IMR-90 (cell line): ENCODE data around the gene HMCN1. TPM values are rescaled to one million over a fixed set of nuclear protein-coding genes. Genes with fewer than 3 reads are reported as not detected.

Experiments used
- ATAC-seq: fragments of 200-7000 bp; cut with Tn5 transposase; 2 replicates; pipeline ENCODE4 v1.9.1; 2020; ENCODE audit warnings: low read depth, mild to moderate bottlenecking, moderate library complexity
- BruUV-seq: library from RNA; stranded (reverse); fragments of 400-500 nt; replicated peaks from 2 replicates; lab custom pipeline; 2021; lab: Mats Ljungman, UMichigan
- CTCF ChIA-PET: fragments of 300-600 bp; formaldehyde crosslinking; extraction: SDS; loops from one replicate; lab custom pipeline; 2021; ENCODE audit warnings: antibody characterized with exemption; lab: Yijun Ruan, JAX
- POLR2A ChIA-PET: fragments of 300-600 bp; sonication (Branson Sonifier 250); formaldehyde crosslinking; loops from one replicate; lab custom pipeline; 2022; ENCODE audit warnings: antibody characterized with exemption; ENCODE audit not compliant: unreplicated experiment; lab: Charles Lee
- DNase-seq: peaks from one replicate; pipeline ENCODE4 v3.0.0; 2013
- H2AFZ ChIP-seq: replicated peaks from 2 replicates; pipeline ENCODE3; 2013; ENCODE audit warnings: low read length, mild to moderate bottlenecking; ENCODE audit not compliant: poor library complexity
- H2AK5ac ChIP-seq: 2 replicates; pipeline ENCODE4 v1.6.1; 2013; ENCODE audit warnings: low read depth, low read length, inconsistent platforms
- H2AK9ac ChIP-seq: replicated peaks from 2 replicates; pipeline ENCODE3; 2013; ENCODE audit warnings: mild to moderate bottlenecking, low read depth, low read length, moderate library complexity; ENCODE audit not compliant: poor library complexity
- H2BK120ac ChIP-seq: 2 replicates; pipeline ENCODE4 v1.6.1; 2013; ENCODE audit warnings: low read depth, low read length, inconsistent platforms
- H2BK15ac ChIP-seq: 3 replicates; pipeline ENCODE4 v1.6.1; 2013; ENCODE audit warnings: low read depth, low read length, inconsistent platforms
- H2BK20ac ChIP-seq: 2 replicates; pipeline ENCODE4 v1.6.1; 2013; ENCODE audit warnings: low read depth, mild to moderate bottlenecking, inconsistent platforms, low read length, moderate library complexity
- H2BK5ac ChIP-seq: 2 replicates; pipeline ENCODE4 v1.6.1; 2013; ENCODE audit warnings: mild to moderate bottlenecking, low read depth, low read length, inconsistent platforms; ENCODE audit not compliant: poor library complexity, severe bottlenecking
- H3K14ac ChIP-seq: replicated peaks from 2 replicates; pipeline ENCODE4 v1.6.1; 2013; ENCODE audit warnings: low read depth, low read length, inconsistent platforms
- H3K18ac ChIP-seq: 2 replicates; pipeline ENCODE4 v1.6.1; 2013; ENCODE audit warnings: low read depth, low read length, control low read depth
- H3K23ac ChIP-seq: 2 replicates; pipeline ENCODE4 v1.6.1; 2013; ENCODE audit warnings: low read depth, low read length, inconsistent platforms
- H3K27ac ChIP-seq: 2 replicates; pipeline ENCODE4 v1.5.1; 2013; ENCODE audit warnings: mild to moderate bottlenecking, control low read depth, low read length; ENCODE audit not compliant: insufficient read depth
- H3K27me3 ChIP-seq: 2 replicates; pipeline ENCODE4 v1.6.1; 2013; ENCODE audit warnings: low read length; ENCODE audit not compliant: control insufficient read depth, insufficient read depth
- H3K36me3 ChIP-seq: 2 replicates; pipeline ENCODE4 v1.6.1; 2013; ENCODE audit warnings: low read length, mixed read lengths; ENCODE audit not compliant: control insufficient read depth, insufficient read depth
- H3K4ac ChIP-seq: 2 replicates; pipeline ENCODE4 v1.6.1; 2013; ENCODE audit warnings: low read depth, low read length, inconsistent platforms
- H3K4me1 ChIP-seq: 2 replicates; pipeline ENCODE4 v1.6.1; 2013; ENCODE audit warnings: low read length, mixed read lengths; ENCODE audit not compliant: control insufficient read depth, insufficient read depth
- H3K4me2 ChIP-seq: 2 replicates; pipeline ENCODE4 v1.6.1; 2013; ENCODE audit warnings: low read depth, mild to moderate bottlenecking, control low read depth, low read length, moderate library complexity
- H3K4me3 ChIP-seq: 2 replicates; pipeline ENCODE4 v1.5.1; 2013; ENCODE audit warnings: low read depth, mild to moderate bottlenecking, control low read depth, low read length, moderate library complexity; ENCODE audit not compliant: insufficient read depth
- H3K56ac ChIP-seq: 2 replicates; pipeline ENCODE4 v1.6.1; 2013; ENCODE audit warnings: low read length, inconsistent platforms; ENCODE audit not compliant: insufficient read depth; ENCODE audit errors: extremely low read depth
- H3K79me1 ChIP-seq, 2 experiments: 2 replicates each; pipeline ENCODE4 v1.6.1; 2013; ENCODE audit warnings: low read length in 2 of 2, inconsistent platforms in 1 of 2, low read depth in 1 of 2
- H3K9ac ChIP-seq: 2 replicates; pipeline ENCODE4 v1.6.1; 2013; ENCODE audit warnings: low read depth, low read length, control low read depth
- H3K9me1 ChIP-seq: 2 replicates; pipeline ENCODE4 v1.6.1; 2013; ENCODE audit warnings: low read length, inconsistent platforms; ENCODE audit not compliant: insufficient read depth
- H3K9me3 ChIP-seq: 2 replicates; pipeline ENCODE4 v1.6.1; 2013; ENCODE audit warnings: low read length; ENCODE audit not compliant: control insufficient read depth, insufficient read depth
- H4K20me1 ChIP-seq: 2 replicates; pipeline ENCODE4 v1.6.1; 2013; ENCODE audit warnings: low read length, inconsistent platforms; ENCODE audit not compliant: insufficient read depth
- H4K5ac ChIP-seq: 2 replicates; pipeline ENCODE4 v1.6.1; 2013; ENCODE audit warnings: mild to moderate bottlenecking, low read depth, low read length, control low read depth
- H4K8ac ChIP-seq, 2 experiments: 2 replicates each; pipeline ENCODE4 v1.6.1; 2013; ENCODE audit warnings: low read depth in 2 of 2, low read length in 2 of 2, control low read depth in 1 of 2, inconsistent platforms in 1 of 2
- H4K91ac ChIP-seq: 2 replicates; pipeline ENCODE4 v1.6.1; 2013; ENCODE audit warnings: low read depth, low read length, inconsistent platforms; ENCODE audit not compliant: insufficient read depth
- RCOR1 ChIP-seq: IDR thresholded peaks from 2 replicates; pipeline ENCODE4 v1.6.1; 2012; ENCODE audit warnings: mild to moderate bottlenecking, low read length, improper control_type of control experiment; ENCODE audit not compliant: insufficient replicate concordance
- WGBS, 2 experiments: methylation state at CpG; one replicate each; pipeline versions ENCODE4 v1.1.5 to v1.1.7; 2013; ENCODE audit warnings: missing lambda C conversion rate in 2 of 2; ENCODE audit not compliant: insufficient read length in 1 of 2; ENCODE audit errors: extremely low coverage in 2 of 2; 5-methylcytosine and 5-hydroxymethylcytosine counted together
- dilution Hi-C: fragments of 300-500 bp; cut with HindIII; formaldehyde crosslinking; loops from one replicate; pipeline ENCODE4 v1.14.3; 2018; ENCODE audit warnings: low sequenced_read_pairs; ENCODE audit not compliant: unreplicated experiment
- in situ Hi-C: fragments of 300-500 bp; cut with MboI; formaldehyde crosslinking; loops from 3 replicates; pipeline ENCODE4 v1.14.3; 2019; ENCODE audit warnings: low sequenced_read_pairs, inconsistent platforms, mixed read lengths
- intact Hi-C: fragments of 100-400 bp; cut with micrococcal nuclease; formaldehyde crosslinking; loops from 2 replicates; pipeline ENCODE4 v1.10.0; 2022
- polyA plus RNA-seq, 3 experiments: library from polyadenylated mRNA; depleted of rRNA; stranded (reverse); fragments of >200 nt; gene quantifications; 2 replicates each; pipeline ENCODE4 v1.2.3, GENCODE V29; 2012; ENCODE audit warnings: low replicate concordance in 1 of 3
- total RNA-seq: library from RNA; depleted of rRNA; stranded (reverse); fragments of >200 nt; gene quantifications from 2 replicates; pipeline ENCODE4 v1.2.3, GENCODE V29; 2012

HMCN1 gene
- total and polyA plus RNA-seq, 2 of the 4 experiments (the other 2 are of a cell fraction), result 6.1 to 11.7 TPM

GRCh38 chr1:186054932-186055331, 320.7 kb downstream of the HMCN1 start:
- BruUV-seq, result no TSS peak
- Histone ChIP-seq H4K91ac (no peak overlapping the region), H3K23ac (no peak overlapping the region), H2AK5ac (no peak overlapping the region), H2BK5ac (no peak overlapping the region), H3K27ac (no peak overlapping the region), H3K36me3 (no peaks in the 10 kb centered on the region), H3K4me3 (no peak overlapping the region), H3K18ac (no peak overlapping the region), H4K8ac (no peak overlapping the region), H4K20me1 (no peaks in the 10 kb centered on the region), H3K4ac (no peak overlapping the region), H3K27me3 (no peaks in the 10 kb centered on the region), H3K9me3 (no peaks in the 10 kb centered on the region), H3K79me1 (no peaks in the 10 kb centered on the region), H3K9me1 (peaks cover 4% of the 10 kb centered on the region; the same call in 1 of the 2 replicates), H2AK9ac (no peak overlapping the region), H2BK120ac (no peak overlapping the region; the same call in 1 of the 2 replicates), H3K14ac (no peak overlapping the region), H3K56ac (no peak overlapping the region), H2BK20ac (no peak overlapping the region), H3K4me1 (0 out of 2 replicates have a peak, but pooled peaks cover 2% of the 10 kb centered on the region), H4K5ac (no peak overlapping the region), H3K9ac (no peak overlapping the region), H3K4me2 (no peak overlapping the region), H2AFZ (no peak overlapping the region), H2BK15ac (no peak overlapping the region; the same call in 2 of the 3 replicates)
- DNase-seq (no peak), ATAC-seq (no peak)
- in situ Hi-C loops (no loop called here), intact Hi-C loops (no loop called here), dilution Hi-C loops (no loop called here)
- no CpG with 5 or more reads among the region's 2 CpGs for WGBS, 2 experiments
- POLR2A ChIA-PET, result no interaction called here
- CTCF ChIA-PET, result no interaction called here
- no peak for TF ChIP-seq RCOR1
